Measurements from ENCODE around the gene INTS15. TPM values are rescaled to one million over a fixed set of nuclear protein-coding genes. Genes with fewer than 3 reads are reported as not detected.

Gene INTS15
- 41.3 TPM for polyA plus RNA-seq

GRCh38 chr7:6589829-6590644, at the start of gene INTS15:
TSS of gene INTS15 (plus strand) at chr7:6590021. CDS start at chr7:6590284, 263 bp downstream.
- Mint-ChIP-seq H3K4me3 (peak within 1 kb of the TSS; percentile 84 to 96 (median 93)), H3K27ac (peak within 1 kb of the TSS; percentile 93 to 97 (median 97)), H3K4me1 (peaks cover 2 to 15% (median 11%) of the 10 kb centered on the region in 3 donors), H3K27me3 (no peaks in the 10 kb centered on the region), H3K36me3 (peaks cover 4% of the 10 kb centered on the region), H3K9me3 (no peaks in the 10 kb centered on the region)

GRCh38 chr7:6542368-6542767, 47.5 kb upstream of the INTS15 start:
- Mint-ChIP-seq H3K27ac (no peak overlapping the region), H3K4me3 (no peak overlapping the region)

GRCh38 chr7:6545398-6546126, 44.3 kb upstream of the INTS15 start:
- Mint-ChIP-seq H3K27ac (no peak overlapping the region), H3K27me3 (peaks cover 5% of the 10 kb centered on the region), H3K36me3 (no peaks in the 10 kb centered on the region), H3K9me3 (no peaks in the 10 kb centered on the region), H3K4me3 (no peak overlapping the region), H3K4me1 (peaks cover 0 to 5% (median 4%) of the 10 kb centered on the region in 3 donors)

More at GRCh38 chr7:6542368-6542767, 47.5 kb upstream of the INTS15 start:
- H3K36me3 Mint-ChIP-seq, result no peaks in the 10 kb centered on the region
- no peaks in the 10 kb centered on the region for H3K9me3 Mint-ChIP-seq
- H3K27me3 Mint-ChIP-seq, result peaks cover 17% of the 10 kb centered on the region
- peaks cover 0 to 5% (median 4%) of the 10 kb centered on the region in 3 donors for H3K4me1 Mint-ChIP-seq

GRCh38 chr7:6546498-6547251, 43.1 kb upstream of the INTS15 start:
- H3K27ac Mint-ChIP-seq, result no peak overlapping the region

GRCh38 chr7:6547400-6547799, 42.4 kb upstream of the INTS15 start:
- Mint-ChIP-seq H3K9me3 (no peaks in the 10 kb centered on the region), H3K27me3 (peaks cover 1% of the 10 kb centered on the region), H3K4me1 (peaks cover 0 to 5% (median 4%) of the 10 kb centered on the region in 3 donors), H3K36me3 (no peaks in the 10 kb centered on the region), H3K4me3 (no peak overlapping the region), H3K27ac (no peak overlapping the region)

More at GRCh38 chr7:6546498-6547251, 43.1 kb upstream of the INTS15 start:
- Mint-ChIP-seq H3K27me3 (peaks cover 1% of the 10 kb centered on the region), H3K9me3 (no peaks in the 10 kb centered on the region), H3K4me1 (peaks cover 0 to 5% (median 4%) of the 10 kb centered on the region in 3 donors), H3K36me3 (no peaks in the 10 kb centered on the region), H3K4me3 (no peak overlapping the region)

- Mint-ChIP-seq H3K27me3 (no peaks in the 10 kb centered on the region), H3K4me1 (peaks cover 0 to 6% (median 2%) of the 10 kb centered on the region in 3 donors), H3K9me3 (no peaks in the 10 kb centered on the region), H3K36me3 (no peaks in the 10 kb centered on the region), H3K4me3 (no peak within 1 kb of the TSS), H3K27ac (peak within 1 kb of the TSS in 1 of 3 donors; percentile 27)
Measured at GRCh38 chr7:6551016-6551511, 38.8 kb upstream of the INTS15 start, which contains the start of gene GRID2IP. TSS of gene GRID2IP (minus strand) at chr7:6551461. CDS start at chr7:6551436, 25 bp downstream.

- Mint-ChIP-seq H3K27me3 (no peaks in the 10 kb centered on the region), H3K4me1 (peaks cover 0 to 2% (median 2%) of the 10 kb centered on the region in 3 donors), H3K36me3 (no peaks in the 10 kb centered on the region), H3K27ac (no peak overlapping the region), H3K4me3 (peak overlapping the region in 1 of 4 donors; percentile 49), H3K9me3 (no peaks in the 10 kb centered on the region)
Measured at GRCh38 chr7:6553448-6554044, 36.3 kb upstream of the INTS15 start.

- Mint-ChIP-seq H3K27me3 (no peaks in the 10 kb centered on the region), H3K4me3 (peak overlapping the region in 2 of 4 donors; percentile 25 to 66), H3K27ac (peak overlapping the region in 1 of 3 donors; percentile 53), H3K9me3 (no peaks in the 10 kb centered on the region), H3K36me3 (no peaks in the 10 kb centered on the region), H3K4me1 (peaks cover 0 to 2% (median 2%) of the 10 kb centered on the region in 3 donors)
Measured at GRCh38 chr7:6554848-6555247, 35.0 kb upstream of the INTS15 start.

GRCh38 chr7:6556196-6556595, 33.6 kb upstream of the INTS15 start:
- Mint-ChIP-seq H3K36me3 (no peaks in the 10 kb centered on the region), H3K4me3 (no peak overlapping the region)

GRCh38 chr7:6558837-6559236, 31.0 kb upstream of the INTS15 start:
- H3K27ac Mint-ChIP-seq, result no peak overlapping the region

More at GRCh38 chr7:6556196-6556595, 33.6 kb upstream of the INTS15 start:
- H3K4me1 Mint-ChIP-seq, result peaks cover 0 to 2% (median 2%) of the 10 kb centered on the region in 3 donors
- no peaks in the 10 kb centered on the region for H3K9me3 Mint-ChIP-seq
- H3K27ac Mint-ChIP-seq, result no peak overlapping the region
- no peaks in the 10 kb centered on the region for H3K27me3 Mint-ChIP-seq

GRCh38 chr7:6559896-6560295, 29.9 kb upstream of the INTS15 start:
- Mint-ChIP-seq H3K27me3 (no peaks in the 10 kb centered on the region), H3K27ac (no peak overlapping the region), H3K4me3 (no peak overlapping the region), H3K36me3 (no peaks in the 10 kb centered on the region), H3K9me3 (no peaks in the 10 kb centered on the region), H3K4me1 (peaks cover 0 to 2% (median 2%) of the 10 kb centered on the region in 3 donors)

More at GRCh38 chr7:6558837-6559236, 31.0 kb upstream of the INTS15 start:
- H3K4me3 Mint-ChIP-seq, result no peak overlapping the region
- H3K27me3 Mint-ChIP-seq, result no peaks in the 10 kb centered on the region
- H3K9me3 Mint-ChIP-seq, result no peaks in the 10 kb centered on the region
- no peaks in the 10 kb centered on the region for H3K36me3 Mint-ChIP-seq
- H3K4me1 Mint-ChIP-seq, result peaks cover 0 to 2% (median 2%) of the 10 kb centered on the region in 3 donors

GRCh38 chr7:6562106-6562505, 27.7 kb upstream of the INTS15 start:
- H3K36me3 Mint-ChIP-seq, result no peaks in the 10 kb centered on the region
- H3K4me1 Mint-ChIP-seq, result no peaks in the 10 kb centered on the region
- H3K4me3 Mint-ChIP-seq, result no peak overlapping the region
- no peaks in the 10 kb centered on the region for H3K27me3 Mint-ChIP-seq
- no peak overlapping the region for H3K27ac Mint-ChIP-seq
- H3K9me3 Mint-ChIP-seq, result no peaks in the 10 kb centered on the region

GRCh38 chr7:6563936-6564770, 25.7 kb upstream of the INTS15 start:
- Mint-ChIP-seq H3K9me3 (no peaks in the 10 kb centered on the region), H3K4me1 (no peaks in the 10 kb centered on the region), H3K4me3 (no peak overlapping the region), H3K27ac (peak overlapping the region in 1 of 3 donors; percentile 24), H3K36me3 (no peaks in the 10 kb centered on the region), H3K27me3 (peaks cover under 1% of the 10 kb centered on the region)
